H1 (cell line): Measurements from ENCODE around the gene MBOAT1. TPM values are rescaled to one million over a fixed set of nuclear protein-coding genes. Genes with fewer than 3 reads are reported as not detected.

Experiments
- CTCF ChIA-PET: fragments of 300-600 bp; sonication (Branson Sonifier 250); formaldehyde crosslinking; loops from one replicate; lab custom pipeline; 2021; ENCODE audit not compliant: partially characterized antibody; lab: Charles Lee
- POLR2A ChIA-PET: fragments of 300-600 bp; sonication (Branson Sonifier 250); formaldehyde crosslinking; loops from one replicate; lab custom pipeline; 2021; ENCODE audit warnings: inconsistent platforms; ENCODE audit not compliant: partially characterized antibody; lab: Charles Lee
- DNase-seq, 2 experiments: peaks; one replicate each; pipeline versions ENCODE4 v3.0.0 to v3.0.0-alpha.2; 2010 to 2022; ENCODE audit warnings: low spot score in 2 of 2, low read depth in 1 of 2, mixed read lengths in 1 of 2
- FAIRE-seq: peaks from 2 replicates; lab custom pipeline; 2011; peaks lifted over from hg19 to GRCh38; lab: Jason Lieb, UNC
- H2AFZ ChIP-seq: 2 replicates; pipeline ENCODE4 v1.8.1; 2012; ENCODE audit warnings: low read length, inconsistent platforms
- H2AK5ac ChIP-seq: 2 replicates; pipeline ENCODE4 v1.6.1; 2013; ENCODE audit warnings: low read depth, low read length
- H2BK120ac ChIP-seq: replicated peaks from 2 replicates; pipeline ENCODE3; 2013; ENCODE audit warnings: low read depth, low read length, inconsistent platforms
- H2BK12ac ChIP-seq: 2 replicates; pipeline ENCODE4 v1.6.1; 2013; ENCODE audit warnings: low read depth, low read length
- H2BK15ac ChIP-seq: 2 replicates; pipeline ENCODE4 v1.6.1; 2013; ENCODE audit warnings: low read length
- H2BK20ac ChIP-seq: 2 replicates; pipeline ENCODE4 v1.6.1; 2013; ENCODE audit warnings: low read length
- H2BK5ac ChIP-seq: 2 replicates; pipeline ENCODE4 v1.6.1; 2013; ENCODE audit warnings: low read depth, low read length
- H3K14ac ChIP-seq: 2 replicates; pipeline ENCODE4 v1.6.1; 2013; ENCODE audit warnings: inconsistent platforms; ENCODE audit not compliant: insufficient read length
- H3K18ac ChIP-seq: 2 replicates; pipeline ENCODE4 v1.6.1; 2013; ENCODE audit warnings: low read length; ENCODE audit errors: extremely low read depth
- H3K23ac ChIP-seq: 2 replicates; pipeline ENCODE4 v1.6.1; 2013; ENCODE audit warnings: inconsistent platforms; ENCODE audit not compliant: insufficient read length
- H3K23me2 ChIP-seq: 2 replicates; pipeline ENCODE4 v1.6.1; 2013; ENCODE audit warnings: low read depth, low read length
- H3K27ac ChIP-seq: 2 replicates; pipeline ENCODE4 v1.6.1; 2011; ENCODE audit warnings: low read depth, low read length, inconsistent platforms
- H3K27me3 ChIP-seq, 4 experiments: replicated peaks in 1 of 4; 1 replicate in 1 of 4; 2 replicates in 3 of 4; pipeline versions ENCODE4 v1.6.1 to v1.8.1; 2011 to 2013; ENCODE audit warnings: low read length in 3 of 4, mild to moderate bottlenecking in 3 of 4, inconsistent platforms in 2 of 4, mixed read lengths in 2 of 4, moderate library complexity in 1 of 4; ENCODE audit not compliant: control insufficient read depth in 3 of 4, insufficient read depth in 3 of 4; ENCODE audit errors: extremely low read depth in 1 of 4
- H3K36me3 ChIP-seq, 4 experiments: 2 replicates each; pipeline versions ENCODE4 v1.6.1 to v1.8.1; 2011 to 2013; ENCODE audit warnings: mild to moderate bottlenecking in 4 of 4, low read length in 3 of 4, moderate library complexity in 2 of 4, control low read depth in 1 of 4, inconsistent platforms in 1 of 4; ENCODE audit not compliant: insufficient read depth in 4 of 4, control insufficient read depth in 2 of 4
- H3K4ac ChIP-seq: replicated peaks from 2 replicates; pipeline ENCODE3; 2013; ENCODE audit warnings: low read length, low read depth, mixed read lengths, inconsistent platforms; ENCODE audit not compliant: insufficient read length
- H3K4me1 ChIP-seq, 4 experiments: replicated peaks in 1 of 4; 1 replicate in 1 of 4; 2 replicates in 3 of 4; pipeline versions ENCODE4 v1.6.1 to v1.8.1; 2011 to 2013; ENCODE audit warnings: low read length in 3 of 4, inconsistent platforms in 2 of 4, mixed read lengths in 1 of 4; ENCODE audit not compliant: insufficient read depth in 4 of 4, control insufficient read depth in 3 of 4
- H3K4me2 ChIP-seq, 2 experiments: 2 replicates each; pipeline versions ENCODE4 v1.6.1 to v1.8.1; 2011 to 2013; ENCODE audit warnings: low read depth in 2 of 2, low read length in 2 of 2, control low read depth in 1 of 2, inconsistent platforms in 1 of 2, mild to moderate bottlenecking in 1 of 2; ENCODE audit not compliant: insufficient read depth in 1 of 2
- H3K4me3 ChIP-seq, 4 experiments: fragments of 200-600, 300-600 bp in 1 of 4; sonication (generic), shearing (Covaris generic), sonication (Bioruptor Twin) in 1 of 4; 2 replicates each; pipeline versions ENCODE4 v1.5.1 to v1.8.1; 2011 to 2016; ENCODE audit warnings: low read length in 4 of 4, low read depth in 3 of 4, control low read depth in 2 of 4, inconsistent platforms in 2 of 4, mild to moderate bottlenecking in 2 of 4, mixed read lengths in 1 of 4, moderate library complexity in 1 of 4; ENCODE audit not compliant: insufficient read depth in 2 of 4; ENCODE audit errors: extremely low read depth in 1 of 4
- H3K56ac ChIP-seq: replicated peaks from 2 replicates; pipeline ENCODE3; 2013; ENCODE audit warnings: low read depth, mild to moderate bottlenecking, mixed read lengths, low read length, inconsistent platforms; ENCODE audit not compliant: insufficient read length
- H3K79me1 ChIP-seq: 2 replicates; pipeline ENCODE4 v1.6.1; 2013; ENCODE audit warnings: low read depth, low read length, control low read depth
- H3K79me2 ChIP-seq, 2 experiments: 2 replicates each; pipeline versions ENCODE4 v1.6.1 to v1.8.1; 2012 to 2013; ENCODE audit warnings: low read length in 2 of 2, mild to moderate bottlenecking in 2 of 2, inconsistent platforms in 1 of 2; ENCODE audit not compliant: insufficient read depth in 2 of 2, control insufficient read depth in 1 of 2
- H3K9ac ChIP-seq, 4 experiments: replicated peaks in 1 of 4; 1 replicate in 1 of 4; 2 replicates in 3 of 4; pipeline versions ENCODE4 v1.6.1 to v1.8.1; 2011 to 2013; ENCODE audit warnings: low read depth in 3 of 4, low read length in 3 of 4, control low read depth in 2 of 4, mild to moderate bottlenecking in 2 of 4, moderate library complexity in 2 of 4, inconsistent platforms in 1 of 4; ENCODE audit errors: extremely low read depth in 1 of 4
- H3K9me3 ChIP-seq, 2 experiments: 2 replicates each; pipeline versions ENCODE4 v1.6.1 to v1.8.1; 2012 to 2013; ENCODE audit warnings: mild to moderate bottlenecking in 2 of 2, moderate library complexity in 2 of 2, control low read depth in 1 of 2, inconsistent platforms in 1 of 2, low read depth in 1 of 2, low read length in 1 of 2, mixed read lengths in 1 of 2; ENCODE audit not compliant: insufficient read depth in 2 of 2
- H4K20me1 ChIP-seq, 2 experiments: replicated peaks in 1 of 2; 2 replicates each; pipeline versions ENCODE3 to v1.8.1; 2011 to 2013; ENCODE audit warnings: inconsistent platforms in 2 of 2, low read length in 2 of 2, mild to moderate bottlenecking in 1 of 2; ENCODE audit not compliant: insufficient read depth in 2 of 2, control insufficient read depth in 1 of 2
- H4K5ac ChIP-seq: 2 replicates; pipeline ENCODE4 v1.6.1; 2013; ENCODE audit warnings: low read length, low read depth, mixed read lengths, inconsistent platforms; ENCODE audit not compliant: insufficient read length
- H4K8ac ChIP-seq: 2 replicates; pipeline ENCODE4 v1.8.0; 2013; ENCODE audit warnings: mild to moderate bottlenecking, moderate library complexity, low read length, inconsistent platforms; ENCODE audit not compliant: insufficient read depth; ENCODE audit errors: extremely low read depth
- H4K91ac ChIP-seq: replicated peaks from 2 replicates; pipeline ENCODE3; 2013; ENCODE audit warnings: low read length, mixed read lengths, inconsistent platforms; ENCODE audit not compliant: insufficient read length
- NANOG ChIP-seq: IDR thresholded peaks from 2 replicates; pipeline ENCODE4 v1.6.1; 2011; ENCODE audit warnings: low read length, low read depth, mild to moderate bottlenecking, inconsistent platforms; ENCODE audit not compliant: insufficient read depth, poor library complexity, severe bottlenecking
- YY1 ChIP-seq: IDR thresholded peaks from 2 replicates; pipeline ENCODE4 v1.6.1; 2011; ENCODE audit warnings: low read depth, mild to moderate bottlenecking, low read length
- WGBS, 2 experiments: shearing (Covaris generic) in 1 of 2; methylation state at CpG; one replicate each; pipeline versions ENCODE4 v1.1.6 to v1.1.7; 2013 to 2015; ENCODE audit warnings: low lambda C conversion rate in 2 of 2, mixed read lengths in 2 of 2, inconsistent platforms in 1 of 2, low coverage in 1 of 2, missing lambda C conversion rate in 1 of 2; ENCODE audit not compliant: insufficient replicate concordance in 2 of 2, insufficient coverage in 1 of 2, insufficient read length in 1 of 2; ENCODE audit errors: extremely low coverage in 1 of 2, missing lambda C conversion rate in 1 of 2; 5-methylcytosine and 5-hydroxymethylcytosine counted together
- polyA plus RNA-seq, 7 experiments: library from polyadenylated mRNA; depleted of rRNA in 3 of 7; stranded (reverse) in 5 of 7; unstranded in 2 of 7; fragments of >200 nt in 5 of 7; fragments of 200-250 nt in 2 of 7; gene quantifications; 1 replicate in 5 of 7; 2 replicates in 1 of 7; 4 replicates in 1 of 7; pipeline versions ENCODE4 v1.2.1 to v1.2.3, GENCODE V29; 2011 to 2013; ENCODE audit warnings: missing spikeins in 2 of 7, mixed read lengths in 2 of 7
- total RNA-seq: library from RNA; stranded (reverse); fragmentation: NEBNext Ultra II Directional; extraction: Animal tissue kit (Norgen Biotek cat#: 25700); gene quantifications from 2 replicates; pipeline ENCODE4 v1.2.1, GENCODE V29; 2021

MBOAT1 gene
- total and polyA plus RNA-seq, 2 of the 8 experiments (the other 6 are each of a cell fraction or from before 2014, with no cell fraction given) = 4.9 to 19.5 TPM

GRCh38 chr6:20126102-20126752, 86.0 kb downstream of the MBOAT1 start:
- peaks cover 0 to 3% (median 1%) of the 10 kb centered on the region in 4 experiments; a peak in 3 of 7 replicates for H3K4me1 ChIP-seq
- H2AK5ac ChIP-seq = no peak overlapping the region
- no peaks in the 10 kb centered on the region; the same call in 1 of the 2 replicates for H3K23me2 ChIP-seq
- H2BK120ac ChIP-seq = no peak overlapping the region
- H3K56ac ChIP-seq = no peak overlapping the region
- H3K4ac ChIP-seq = no peak overlapping the region
- no peak overlapping the region for H2BK15ac ChIP-seq
- H3K4me2 ChIP-seq = no peak overlapping the region
- H4K8ac ChIP-seq = no peak overlapping the region
- H3K4me3 ChIP-seq = no peak overlapping the region
- H3K27me3 ChIP-seq = no peaks in the 10 kb centered on the region
- no peak overlapping the region for H4K5ac ChIP-seq
- ChIA-PET POLR2A (interaction anchor here (1.0 to 1.7 kb wide), 3 partner anchors 9 to 34 kb away, joined by 3 to 5 read pairs (median 4); no protein-coding TSS in a partner anchor), CTCF (interaction anchor here (0.8 to 5.6 kb wide), 33 partner anchors 8 to 332 kb away, joined by 3 to 53 read pairs (median 6); partner anchors contain the start of gene MBOAT1)
- no peak overlapping the region for H3K27ac ChIP-seq
- no peak overlapping the region for H2BK20ac ChIP-seq
- no peak overlapping the region for H3K18ac ChIP-seq
- H4K20me1 ChIP-seq = no peaks in the 10 kb centered on the region
- no peaks in the 10 kb centered on the region for H3K9me3 ChIP-seq
- H3K14ac ChIP-seq = no peak overlapping the region
- no peak overlapping the region for H2BK5ac ChIP-seq
- 88% methylated on average over 3 of the region's 3 CpGs; no CpG with 5 or more reads in 1 of the 2 experiments for WGBS, 2 experiments
- no peak for TF ChIP-seq YY1
- TF ChIP-seq NANOG = no peak
- H4K91ac ChIP-seq = no peak overlapping the region
- H3K9ac ChIP-seq = no peak overlapping the region
- no peak overlapping the region for H3K23ac ChIP-seq
- H3K79me2 ChIP-seq = no peaks in the 10 kb centered on the region
- H3K79me1 ChIP-seq = no peaks in the 10 kb centered on the region
- FAIRE-seq (no peak), DNase-seq (no peak)
- H3K36me3 ChIP-seq = no peaks in the 10 kb centered on the region; a peak in 1 of 8 replicates
- H2AFZ ChIP-seq = no peak overlapping the region
- no peak overlapping the region for H2BK12ac ChIP-seq
